ENCODE results near the gene VPS13C. TPM values are rescaled to one million over a fixed set of nuclear protein-coding genes. Genes with fewer than 3 reads are reported as not detected.

Gene VPS13C
- total RNA-seq, 1 donor from 2014 or later = 30.2 TPM

- TF ChIP-seq CTCF (conservative IDR thresholded peaks at IDR 0.05; ENCODE audit: low read depth, low read length) = no peak
- no peak overlapping the region for H3K4me3 ChIP-seq (ENCODE audit: low read depth, low read length)
- no peak for DNase-seq (ENCODE audit: low read depth)
Observed at GRCh38 chr15:62075595-62076277, 15.5 kb upstream of the VPS13C start.

- peak; percentile 68 for TF ChIP-seq CTCF (conservative IDR thresholded peaks at IDR 0.05; ENCODE audit: low read depth, low read length)
- H3K4me3 ChIP-seq (ENCODE audit: low read depth, low read length) = no peak overlapping the region
- DNase-seq (ENCODE audit: low read depth) = no peak
Observed at GRCh38 chr15:62071711-62072308, 11.6 kb upstream of the VPS13C start.

- no peak for TF ChIP-seq CTCF (conservative IDR thresholded peaks at IDR 0.05; ENCODE audit: low read depth, low read length)
- no peak for DNase-seq (ENCODE audit: low read depth)
- H3K4me3 ChIP-seq (ENCODE audit: low read depth, low read length) = no peak overlapping the region
Observed at GRCh38 chr15:62069551-62069950, 9.3 kb upstream of the VPS13C start.

GRCh38 chr15:62068810-62069167 lies 8.5 kb upstream of the VPS13C start:
- TF ChIP-seq CTCF (conservative IDR thresholded peaks at IDR 0.05; ENCODE audit: low read depth, low read length) = no peak
- peak overlapping the region; percentile 48 for H3K4me3 ChIP-seq (ENCODE audit: low read depth, low read length)
- DNase-seq (ENCODE audit: low read depth) = no peak

- DNase-seq (ENCODE audit: low read depth) = no peak
- no peak for TF ChIP-seq CTCF (conservative IDR thresholded peaks at IDR 0.05; ENCODE audit: low read depth, low read length)
- H3K4me3 ChIP-seq (ENCODE audit: low read depth, low read length) = peak overlapping the region; percentile 48
Observed at GRCh38 chr15:62068071-62068809, 8.0 kb upstream of the VPS13C start.

- peak overlapping the region; percentile 66 for H3K4me3 ChIP-seq (ENCODE audit: low read depth, low read length)
- no peak for TF ChIP-seq CTCF (conservative IDR thresholded peaks at IDR 0.05; ENCODE audit: low read depth, low read length)
- no peak for DNase-seq (ENCODE audit: low read depth)
Observed at GRCh38 chr15:62067448-62068044, 7.3 kb upstream of the VPS13C start.
